ENCODE measurements around the gene CSPG4.

The CSPG4 gene

DNA sequence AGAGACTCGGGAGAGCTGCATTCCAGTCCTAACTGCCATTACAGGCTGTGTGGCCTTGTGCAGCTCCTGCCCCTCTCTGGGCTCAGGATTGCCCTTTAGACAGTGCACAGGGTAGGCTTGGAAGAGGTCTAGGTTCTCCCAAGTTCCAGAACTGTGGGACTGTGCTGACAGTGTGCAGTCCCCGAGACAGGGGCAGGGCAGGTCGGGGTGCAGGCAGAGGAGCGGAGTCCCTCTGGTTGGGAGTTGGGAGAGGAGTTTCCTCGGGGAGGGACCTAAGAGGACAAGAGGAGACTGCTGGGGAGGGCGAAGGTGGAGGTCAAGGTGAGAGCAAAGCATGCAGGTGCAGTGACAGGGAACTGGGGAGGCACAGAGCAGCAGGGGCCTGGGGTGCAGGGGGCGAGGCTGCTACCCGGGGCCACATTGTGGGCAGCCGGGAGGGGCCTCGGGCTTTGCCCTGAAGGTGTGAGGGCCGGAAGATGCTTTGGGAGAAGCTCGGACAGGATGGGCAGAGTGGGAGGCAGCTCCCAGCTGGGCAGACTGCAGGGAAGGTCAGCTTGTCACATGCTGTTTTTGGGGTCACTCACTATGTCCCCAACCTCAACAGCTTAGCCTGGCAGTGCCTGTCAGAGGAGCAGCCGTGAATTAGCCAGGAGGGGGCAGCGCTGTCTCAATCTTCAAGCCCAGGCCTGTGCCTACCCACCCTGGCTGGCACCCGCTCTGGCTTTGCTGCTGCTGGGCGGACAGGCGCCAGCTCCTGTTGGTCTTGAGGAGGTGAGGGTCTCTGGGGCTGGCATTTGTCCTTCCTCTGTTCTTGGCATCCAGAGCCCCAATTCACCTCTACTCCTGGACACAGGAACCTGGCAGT, 15.4 kb upstream of the CSPG4 start:
- H3K27ac ChIP-seq, result no peak overlapping the region
- no peaks in the 10 kb centered on the region for H3K36me3 ChIP-seq (ENCODE audit: insufficient read depth, low read length)
- no peak overlapping the region for H3K9ac ChIP-seq (ENCODE audit: insufficient read length)
- no peak for DNase-seq (ENCODE audit: low read depth, low spot score)
- TF ChIP-seq FOXP2 (optimal IDR thresholded peaks at IDR 0.05; ENCODE audit: control extremely low read depth, extremely low read length, insufficient read depth) (no peak), EZH2 (IDR thresholded peaks at IDR 0.05) (no peak), POLR2AphosphoS5 (IDR thresholded peaks at IDR 0.05; ENCODE audit: borderline replicate concordance, low read depth, low read length) (no peak)
- no peaks in the 10 kb centered on the region for H3K9me3 ChIP-seq (ENCODE audit: low read depth, low read length)
- no peak overlapping the region for H3K4me3 ChIP-seq

DNA sequence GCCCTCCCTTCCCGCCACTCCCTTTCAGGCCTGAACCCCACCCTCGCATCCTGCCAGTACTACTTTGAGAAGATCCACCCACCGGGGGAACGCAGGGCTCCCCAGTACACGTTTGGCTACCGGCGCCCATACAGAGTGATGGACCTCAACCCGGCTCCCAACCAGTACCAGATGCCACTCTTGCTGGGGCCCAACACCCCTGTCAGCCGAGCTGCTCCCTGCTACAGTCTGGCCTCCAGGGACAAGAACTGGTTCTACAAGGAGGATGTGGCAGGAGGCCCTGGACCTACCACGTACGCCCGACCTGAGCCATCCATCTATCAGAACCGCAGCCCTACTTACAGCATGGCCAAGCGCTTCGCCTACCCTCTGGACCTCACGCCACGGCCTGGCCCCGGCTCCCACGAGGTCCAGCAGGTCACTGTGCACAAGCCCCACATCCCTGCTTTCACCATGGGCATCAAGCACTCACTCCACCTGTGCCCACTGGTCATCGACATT, 14.4 kb upstream of the CSPG4 start:
- Histone ChIP-seq H3K36me3 (ENCODE audit: insufficient read depth, low read length) (no peaks in the 10 kb centered on the region), H3K4me3 (no peak overlapping the region), H3K9ac (ENCODE audit: insufficient read length) (no peak overlapping the region), H3K9me3 (ENCODE audit: low read depth, low read length) (no peaks in the 10 kb centered on the region), H3K27ac (no peak overlapping the region)
- no peak for DNase-seq (ENCODE audit: low read depth, low spot score)
- TF ChIP-seq FOXP2 (optimal IDR thresholded peaks at IDR 0.05; ENCODE audit: control extremely low read depth, extremely low read length, insufficient read depth) (no peak), POLR2AphosphoS5 (IDR thresholded peaks at IDR 0.05; ENCODE audit: borderline replicate concordance, low read depth, low read length) (no peak), EZH2 (IDR thresholded peaks at IDR 0.05) (no peak)

DNA sequence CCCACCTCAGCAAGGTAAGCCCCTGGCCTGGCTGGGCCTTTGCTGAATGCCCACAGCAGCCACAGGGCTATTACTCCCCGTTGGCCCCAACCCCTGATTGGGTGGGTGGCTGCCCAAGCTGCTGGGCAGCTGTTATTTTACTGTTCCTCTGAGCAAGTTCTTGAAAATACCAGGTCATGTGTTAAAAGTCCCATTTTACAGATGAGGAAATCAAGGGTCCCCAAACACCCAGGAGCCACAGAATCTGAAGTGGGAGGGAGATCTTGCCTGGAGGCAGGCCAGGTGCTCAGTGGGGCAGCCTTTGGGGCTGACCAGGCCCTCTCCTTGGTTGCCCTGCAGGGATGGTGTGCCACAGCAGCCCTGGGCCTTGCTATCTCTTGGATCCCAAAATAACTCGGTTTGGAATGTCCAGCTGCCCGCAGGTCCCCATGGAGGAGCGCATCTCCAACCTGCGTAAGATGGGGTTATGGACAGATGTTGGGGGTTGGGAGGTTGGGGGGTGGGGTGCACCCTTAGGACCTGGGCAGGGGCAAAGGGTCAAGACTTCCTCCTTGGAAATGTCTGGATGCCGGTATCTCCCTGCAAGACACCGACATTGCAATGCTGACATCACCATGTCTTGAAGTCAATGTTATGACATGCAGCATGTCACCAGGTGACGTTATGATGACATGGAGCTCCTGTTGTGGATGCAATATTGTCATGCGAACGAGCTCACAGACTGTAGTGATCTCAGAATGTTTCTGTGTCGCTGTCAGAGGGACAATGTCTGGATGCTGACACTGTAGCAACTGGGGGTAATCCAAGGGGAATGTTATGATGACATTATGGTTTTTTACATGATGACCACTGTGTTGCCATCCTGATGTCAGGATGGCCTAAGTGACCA, 13.3 kb upstream of the CSPG4 start:
- Histone ChIP-seq H3K27ac (no peak overlapping the region), H3K4me3 (no peak overlapping the region), H3K36me3 (ENCODE audit: insufficient read depth, low read length) (no peaks in the 10 kb centered on the region), H3K9ac (ENCODE audit: insufficient read length) (no peak overlapping the region), H3K9me3 (ENCODE audit: low read depth, low read length) (no peaks in the 10 kb centered on the region)
- TF ChIP-seq POLR2AphosphoS5 (IDR thresholded peaks at IDR 0.05; ENCODE audit: borderline replicate concordance, low read depth, low read length) (no peak), FOXP2 (optimal IDR thresholded peaks at IDR 0.05; ENCODE audit: control extremely low read depth, extremely low read length, insufficient read depth) (no peak), EZH2 (IDR thresholded peaks at IDR 0.05) (no peak)
- no peak for DNase-seq (ENCODE audit: low read depth, low spot score)

DNA sequence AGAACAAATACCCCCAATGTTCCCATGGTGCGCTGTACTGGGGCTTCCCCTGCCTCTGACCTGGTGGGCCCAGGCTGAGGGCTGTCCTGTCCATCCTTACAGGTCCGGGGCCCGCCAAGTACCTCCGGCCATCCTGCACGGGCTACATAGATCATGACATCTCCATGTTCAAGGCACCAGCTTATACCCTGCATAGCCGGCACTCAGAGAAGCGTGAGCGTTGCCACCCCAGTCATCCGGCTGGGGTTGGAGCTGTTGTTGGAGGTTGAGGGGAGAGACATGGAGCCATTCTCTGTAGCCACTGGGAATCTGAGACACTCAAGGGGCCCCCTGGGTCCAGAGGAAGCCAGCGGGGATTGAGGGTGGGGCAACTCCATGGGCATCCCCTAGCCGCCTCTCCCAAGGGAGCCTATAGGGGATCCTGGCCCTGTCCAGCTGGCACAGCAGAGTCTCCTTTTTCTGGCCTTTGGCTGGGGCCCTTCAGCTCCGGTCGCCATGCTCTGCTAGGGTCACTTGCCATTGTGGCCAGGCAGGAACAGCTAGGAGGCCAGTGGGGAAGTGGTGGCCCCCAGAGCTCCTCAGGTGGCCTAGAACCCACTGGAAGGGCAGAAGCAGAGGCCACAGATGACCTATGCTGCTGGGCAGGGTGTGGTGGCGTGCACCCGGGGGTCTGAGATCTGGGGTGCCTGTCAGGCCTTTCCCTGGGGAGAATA, 12.5 kb upstream of the CSPG4 start:
- no peaks in the 10 kb centered on the region for H3K36me3 ChIP-seq (ENCODE audit: insufficient read depth, low read length)
- DNase-seq (ENCODE audit: low read depth, low spot score), result no peak
- H3K27ac ChIP-seq, result no peak overlapping the region
- no peak overlapping the region for H3K4me3 ChIP-seq
- no peak overlapping the region for H3K9ac ChIP-seq (ENCODE audit: insufficient read length)
- no peaks in the 10 kb centered on the region for H3K9me3 ChIP-seq (ENCODE audit: low read depth, low read length)
- TF ChIP-seq EZH2 (IDR thresholded peaks at IDR 0.05) (no peak), POLR2AphosphoS5 (IDR thresholded peaks at IDR 0.05; ENCODE audit: borderline replicate concordance, low read depth, low read length) (no peak), FOXP2 (optimal IDR thresholded peaks at IDR 0.05; ENCODE audit: control extremely low read depth, extremely low read length, insufficient read depth) (no peak)

DNA sequence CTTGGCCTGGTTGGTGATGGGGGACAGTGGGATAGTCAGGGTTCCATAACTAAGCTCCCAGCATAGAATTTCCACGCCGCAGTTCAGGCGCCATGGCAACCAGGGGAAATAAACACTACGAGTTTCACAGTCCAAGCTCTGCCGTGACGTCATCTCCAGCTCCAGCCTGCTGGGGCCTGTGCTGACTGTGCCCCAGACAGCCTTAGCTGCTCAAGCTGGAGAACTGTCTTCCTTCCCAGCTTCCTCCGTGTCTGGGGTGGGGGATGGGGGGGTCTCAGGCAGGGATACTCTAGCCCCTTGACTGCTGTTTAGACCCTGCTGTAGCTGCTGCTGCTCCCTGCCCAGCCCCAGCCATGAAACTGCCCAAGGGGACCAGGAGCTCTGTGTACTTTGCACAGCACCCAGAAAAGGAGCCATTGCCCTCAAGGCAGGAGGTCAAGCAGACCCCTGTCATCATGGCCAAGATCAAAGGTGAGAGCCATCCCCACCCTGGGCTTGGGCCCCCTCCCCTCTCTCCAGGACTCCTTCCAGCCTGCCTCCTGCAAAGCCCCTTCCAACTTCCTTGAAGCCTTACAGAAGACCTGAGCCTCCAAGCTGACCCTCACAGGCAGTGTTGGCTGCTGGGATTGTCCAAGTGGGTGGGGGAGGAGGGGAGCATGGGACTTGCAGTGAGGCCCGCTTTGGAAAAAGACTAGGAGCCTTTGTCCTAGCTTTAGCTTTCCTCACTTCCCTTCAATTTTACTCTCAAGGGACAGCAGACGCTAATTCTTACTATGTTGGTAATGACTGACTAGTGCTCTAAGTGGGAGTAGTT, 11.4 kb upstream of the CSPG4 start:
- peak; percentile 8 for DNase-seq (ENCODE audit: low read depth, low spot score)
- Histone ChIP-seq H3K9ac (ENCODE audit: insufficient read length) (no peak overlapping the region), H3K9me3 (ENCODE audit: low read depth, low read length) (no peaks in the 10 kb centered on the region), H3K27ac (no peak overlapping the region), H3K36me3 (ENCODE audit: insufficient read depth, low read length) (no peaks in the 10 kb centered on the region), H3K4me3 (no peak overlapping the region)
- TF ChIP-seq POLR2AphosphoS5 (IDR thresholded peaks at IDR 0.05; ENCODE audit: borderline replicate concordance, low read depth, low read length), result no peak
- TF ChIP-seq FOXP2 (optimal IDR thresholded peaks at IDR 0.05; ENCODE audit: control extremely low read depth, extremely low read length, insufficient read depth), result no peak
- TF ChIP-seq EZH2 (IDR thresholded peaks at IDR 0.05), result no peak

DNA sequence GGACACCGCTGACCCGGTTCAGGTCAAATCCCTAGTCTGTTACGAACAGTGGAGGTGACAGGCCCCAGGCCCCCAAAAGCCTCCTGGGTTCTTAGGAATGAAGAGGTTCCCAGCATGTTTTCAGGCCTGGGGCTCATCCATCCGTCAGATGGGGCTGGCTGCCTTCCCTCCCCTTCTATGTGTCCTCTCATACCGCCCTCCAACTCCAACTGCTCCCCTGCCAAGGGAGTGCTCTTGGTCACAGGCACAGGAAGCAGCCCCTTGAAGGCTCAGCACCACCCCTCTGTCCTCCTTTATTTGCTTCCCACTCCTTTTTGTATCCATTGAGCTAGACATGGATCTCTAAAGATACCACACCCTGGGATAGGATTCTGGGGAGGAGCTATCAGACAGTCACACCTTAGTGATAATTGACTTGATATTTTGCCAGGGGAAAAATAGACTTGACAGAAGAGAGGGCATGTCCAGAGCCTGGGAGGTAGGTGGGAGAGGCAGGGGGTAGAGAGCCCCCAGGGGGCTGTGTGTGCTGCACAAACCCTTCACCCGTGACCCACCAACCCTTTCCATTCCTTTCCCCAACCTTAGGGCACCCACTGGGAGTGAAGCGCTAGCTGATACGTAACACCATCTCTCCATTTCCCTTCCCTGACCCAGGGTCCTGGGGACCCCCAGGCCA, 10.7 kb upstream of the CSPG4 start:
- no peak overlapping the region for H3K27ac ChIP-seq
- no peak for TF ChIP-seq POLR2AphosphoS5 (IDR thresholded peaks at IDR 0.05; ENCODE audit: borderline replicate concordance, low read depth, low read length)
- no peaks in the 10 kb centered on the region for H3K36me3 ChIP-seq (ENCODE audit: insufficient read depth, low read length)
- no peak for DNase-seq (ENCODE audit: low read depth, low spot score)
- H3K9ac ChIP-seq (ENCODE audit: insufficient read length), result no peak overlapping the region
- H3K9me3 ChIP-seq (ENCODE audit: low read depth, low read length), result no peaks in the 10 kb centered on the region
- no peak overlapping the region for H3K4me3 ChIP-seq
